Testis (tissue), 3 donors: ENCODE results near the gene SLC22A1. TPM values are rescaled to one million over a fixed set of nuclear protein-coding genes. Genes with fewer than 3 reads are reported as not detected.
"Not testable (repeated sequence)": the region's sequence is repeated elsewhere in the genome, so short reads cannot be mapped to it uniquely, and the experiment has no call there.

ENCODE experiments used
- DNase-seq: peaks from one replicate; pipeline ENCODE4 v3.0.0-alpha.2; 2019
- H3K27ac ChIP-seq, 2 donors: fragments of 200-600 bp; sonication (generic); one replicate each; pipeline ENCODE4 v1.5.1; 2019
- H3K27me3 ChIP-seq: fragments of 200-600 bp; sonication (generic); one replicate; pipeline ENCODE4 v1.5.1; 2019
- H3K36me3 ChIP-seq: fragments of 200-600 bp; sonication (generic); one replicate; pipeline ENCODE4 v1.5.1; 2017; ENCODE audit warnings: low read depth; ENCODE audit errors: missing control alignments
- H3K4me1 ChIP-seq: fragments of 200-600 bp; sonication (generic); one replicate; pipeline ENCODE4 v1.5.1; 2019
- H3K4me3 ChIP-seq, 2 donors: fragments of 200-600 bp; sonication (generic); one replicate each; pipeline ENCODE4 v1.5.1; 2017 to 2019
- H3K9me3 ChIP-seq: fragments of 200-600 bp; sonication (generic); one replicate; pipeline ENCODE4 v1.5.1; 2017
- CTCF ChIP-seq, 3 experiments: fragments of 450-650 bp in 2 of 3; fragments of 200-600 bp in 1 of 3; sonication (generic) in 1 of 3; IDR thresholded peaks; one replicate each; pipeline ENCODE4 v1.5.1; 2016 to 2019; ENCODE audit warnings: antibody characterized with exemption in 3 of 3, mild to moderate bottlenecking in 2 of 3, moderate library complexity in 1 of 3
- POLR2A ChIP-seq: fragments of 450-650 bp; IDR thresholded peaks from one replicate; pipeline ENCODE4 v1.6.1; 2017; ENCODE audit warnings: antibody characterized with exemption, mild to moderate bottlenecking, moderate library complexity
- WGBS, 2 donors: methylation state at CpG; one replicate each; pipeline ENCODE4 v1.1.5; 2018; 5-methylcytosine and 5-hydroxymethylcytosine counted together
- intact Hi-C: fragments of 100-400 bp; cut with DNase I; formaldehyde crosslinking; loops from one replicate; pipeline ENCODE4 v1.15.1; 2023; ENCODE audit warnings: low total_unique reads
- polyA plus RNA-seq: library from polyadenylated mRNA; stranded (reverse); fragments of 350-450 nt; fragmentation: Illumina TruSeq; extraction: RNeasy Lipid Tissue Mini Kit (QIAGEN cat#74804); gene quantifications from one replicate; pipeline ENCODE4 v1.2.3, GENCODE V29; 2014; ENCODE audit warnings: low read depth, low replicate concordance; ENCODE audit not compliant: insufficient read depth
- total RNA-seq, 2 donors: library from RNA; depleted of rRNA; stranded (reverse); fragments of >200 nt; gene quantifications; one replicate each; pipeline ENCODE4 v1.2.3, GENCODE V29; 2016

The SLC22A1 gene
- total and polyA plus RNA-seq, 3 donors from 2014 or later, result 0.90 to 1.7 (median 1.5) TPM

DNA sequence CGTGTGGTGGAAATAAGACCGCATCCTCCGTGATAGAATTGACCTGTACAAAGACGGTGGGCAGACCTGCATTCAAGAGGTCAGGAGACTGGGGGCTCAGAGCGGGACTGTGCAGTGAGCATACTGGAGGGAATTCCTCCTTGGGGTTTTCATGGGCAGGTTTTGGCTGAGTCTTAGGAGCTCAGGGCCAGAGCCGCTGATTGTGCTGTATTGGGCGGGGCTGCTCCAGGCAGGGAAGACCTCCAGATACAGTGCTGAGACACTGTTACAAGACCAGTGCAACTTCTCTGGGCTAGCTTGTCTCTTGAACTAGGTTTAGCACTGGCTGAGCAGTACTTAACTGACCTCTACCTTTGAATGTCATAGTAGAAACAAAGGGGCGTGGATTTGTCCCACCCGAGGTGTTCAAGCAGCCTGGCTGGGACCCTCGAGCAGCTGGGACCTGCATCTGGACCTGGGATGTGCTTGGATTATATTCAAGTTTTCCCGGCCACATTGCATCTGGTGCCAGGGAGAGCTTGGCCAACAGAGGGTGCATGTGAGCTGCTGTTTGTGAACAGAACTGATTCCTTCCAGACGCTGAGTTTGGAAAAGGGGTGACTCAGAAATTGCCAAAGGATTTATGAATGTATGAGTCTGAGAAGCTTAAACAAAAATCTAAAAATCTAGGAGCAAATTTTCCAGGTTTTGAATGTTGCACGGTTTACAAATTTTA is 33.4 kb upstream of the SLC22A1 start:
- intact Hi-C loops, result loop anchor here (5.0 to 10.0 kb wide), 2 partner anchors 213 to 369 kb away; no protein-coding TSS in a partner anchor
- no peak overlapping the region for H3K4me3 ChIP-seq
- peak; percentile 78 for DNase-seq
- H3K27ac ChIP-seq, result no peak overlapping the region
- H3K27me3 ChIP-seq, result no peaks in the 10 kb centered on the region
- WGBS, 2 donors, result 40 to 61% methylated on average over 11 to 13 of the region's 13 CpGs
- H3K36me3 ChIP-seq, result no peaks in the 10 kb centered on the region
- TF ChIP-seq CTCF (IDR thresholded peaks at IDR 0.05) (peak; percentile 53 to 70 (median 68)), POLR2A (no peak)
- H3K9me3 ChIP-seq, result no peaks in the 10 kb centered on the region
- no peaks in the 10 kb centered on the region for H3K4me1 ChIP-seq

GRCh38 chr6:160088784-160089533 is 32.7 kb upstream of the SLC22A1 start:
- no peaks in the 10 kb centered on the region for H3K9me3 ChIP-seq
- no peaks in the 10 kb centered on the region for H3K4me1 ChIP-seq
- TF ChIP-seq CTCF (IDR thresholded peaks at IDR 0.05) (no peak), POLR2A (no peak)
- DNase-seq, result no peak
- 87 to 90% methylated on average over 21 of the region's 21 CpGs for WGBS, 2 donors
- no peak overlapping the region for H3K27ac ChIP-seq
- H3K4me3 ChIP-seq, result no peak overlapping the region
- no peaks in the 10 kb centered on the region for H3K27me3 ChIP-seq
- H3K36me3 ChIP-seq, result no peaks in the 10 kb centered on the region
- intact Hi-C loops, result loop anchor here (5.0 to 10.0 kb wide), 2 partner anchors 214 to 368 kb away; no protein-coding TSS in a partner anchor

- intact Hi-C loops, result loop anchor here (5.0 to 10.0 kb wide), 2 partner anchors 215 to 368 kb away; no protein-coding TSS in a partner anchor
- no peak overlapping the region for H3K4me3 ChIP-seq
- H3K9me3 ChIP-seq, result no peaks in the 10 kb centered on the region
- H3K4me1 ChIP-seq, result no peaks in the 10 kb centered on the region
- WGBS, 2 donors, result 98 to 100% methylated on average over 7 of the region's 7 CpGs
- no peaks in the 10 kb centered on the region for H3K27me3 ChIP-seq
- TF ChIP-seq POLR2A (no peak), CTCF (IDR thresholded peaks at IDR 0.05) (no peak)
- DNase-seq, result no peak
- no peaks in the 10 kb centered on the region for H3K36me3 ChIP-seq
- no peak overlapping the region for H3K27ac ChIP-seq
Observed at GRCh38 chr6:160089534-160089897, 32.1 kb upstream of the SLC22A1 start.

DNA sequence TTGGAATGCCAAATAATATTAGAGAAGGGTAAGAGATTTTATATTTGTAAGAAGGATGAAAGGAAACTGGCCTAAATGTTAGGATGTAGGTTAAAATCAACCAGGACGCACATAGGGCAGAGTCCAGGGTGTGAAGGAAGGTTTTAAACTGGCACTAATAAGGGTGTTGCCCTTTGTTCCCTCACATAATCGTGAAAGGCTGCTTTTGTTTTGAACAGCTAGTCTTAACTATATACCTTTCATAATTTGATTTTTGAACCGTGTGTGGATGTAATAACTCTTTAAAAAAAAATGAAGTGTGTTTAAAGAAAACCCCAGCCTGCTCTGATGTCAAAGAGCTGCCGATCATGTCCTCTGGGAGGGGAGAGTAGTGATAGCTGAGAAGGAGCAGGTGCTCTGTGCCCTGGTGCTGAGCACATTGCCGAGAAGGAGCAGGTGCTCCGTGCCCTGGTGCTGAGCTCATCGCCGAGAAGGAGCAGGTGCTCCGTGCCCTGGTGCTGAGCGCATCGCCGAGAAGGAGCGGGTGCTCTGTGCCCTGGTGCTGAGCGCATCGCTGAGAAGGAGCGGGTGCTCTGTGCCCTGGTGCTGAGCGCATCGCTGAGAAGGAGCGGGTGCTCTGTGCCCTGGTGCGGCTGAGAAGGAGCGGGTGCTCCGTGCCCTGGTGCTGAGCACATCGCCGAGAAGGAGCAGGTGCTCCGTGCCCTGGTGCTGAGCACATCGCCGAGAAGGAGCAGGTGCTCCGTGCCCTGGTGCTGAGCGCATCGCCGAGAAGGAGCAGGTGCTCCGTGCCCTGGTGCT is 31.0 kb upstream of the SLC22A1 start:
- H3K4me3 ChIP-seq, H3K27me3 ChIP-seq, H3K4me1 ChIP-seq, DNase-seq, intact Hi-C loops, H3K36me3 ChIP-seq, H3K9me3 ChIP-seq, H3K27ac ChIP-seq: not testable (repeated sequence)
- WGBS, 2 donors, result 90 to 96% methylated on average over 21 to 28 of the region's 32 CpGs

- DNase-seq, H3K4me1 ChIP-seq, H3K4me3 ChIP-seq, H3K27ac ChIP-seq, H3K9me3 ChIP-seq, intact Hi-C loops, H3K27me3 ChIP-seq, H3K36me3 ChIP-seq: not testable (repeated sequence)
- WGBS, 2 donors, result 87 to 93% methylated on average over 5 to 6 of the region's 6 CpGs
Observed at GRCh38 chr6:160092176-160092575, 29.4 kb upstream of the SLC22A1 start.
